EH (cell line): ENCODE data around the gene LDB3.

Experiments used
- DNase-seq: peaks from one replicate; pipeline ENCODE4 v3.0.0-alpha.2; 2015; ENCODE audit warnings: low read depth

LDB3 gene

DNA sequence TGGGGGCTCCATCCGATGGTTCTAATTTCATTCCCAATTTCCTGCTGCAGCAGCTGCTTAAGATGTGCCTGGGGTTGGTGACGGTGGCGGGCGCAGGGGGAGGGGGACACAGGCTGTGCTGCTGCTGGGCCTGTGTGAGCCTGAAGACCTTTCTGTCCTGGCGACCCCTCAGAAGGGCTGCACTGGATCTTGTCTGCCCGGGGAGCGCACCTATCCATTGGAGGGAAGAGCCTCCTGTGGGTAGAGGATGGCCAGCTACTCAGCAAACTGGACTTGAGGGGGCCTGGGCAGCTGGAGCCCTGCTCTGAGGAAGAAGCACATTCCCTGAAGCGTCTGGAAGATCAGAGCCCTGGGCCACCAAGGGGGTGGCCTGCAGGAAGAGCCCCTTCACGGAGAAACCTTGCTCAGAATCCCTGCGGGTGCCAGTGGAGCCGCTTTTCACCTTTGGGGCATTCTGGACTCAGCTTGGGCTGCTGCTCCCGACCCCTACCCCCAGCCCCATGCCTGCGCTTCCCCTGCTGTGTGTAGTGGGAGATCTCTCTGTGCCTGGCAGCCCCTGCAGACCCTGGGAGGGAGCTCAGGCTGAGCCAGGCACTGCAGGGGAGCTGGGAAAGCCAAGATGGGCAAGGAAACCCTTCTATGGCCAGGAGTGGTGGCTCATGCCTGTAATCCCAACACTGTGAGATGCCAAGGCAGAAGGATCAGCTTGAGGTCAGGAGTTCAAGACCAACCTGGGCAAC lies 17.8 kb downstream of the LDB3 start:
- DNase-seq: no peak

GRCh38 chr10:86686972-86687371 lies 18.7 kb downstream of the LDB3 start:
- no peak for DNase-seq

- peak; percentile 95 for DNase-seq
Observed at GRCh38 chr10:86687750-86688149, 19.4 kb downstream of the LDB3 start.

DNA sequence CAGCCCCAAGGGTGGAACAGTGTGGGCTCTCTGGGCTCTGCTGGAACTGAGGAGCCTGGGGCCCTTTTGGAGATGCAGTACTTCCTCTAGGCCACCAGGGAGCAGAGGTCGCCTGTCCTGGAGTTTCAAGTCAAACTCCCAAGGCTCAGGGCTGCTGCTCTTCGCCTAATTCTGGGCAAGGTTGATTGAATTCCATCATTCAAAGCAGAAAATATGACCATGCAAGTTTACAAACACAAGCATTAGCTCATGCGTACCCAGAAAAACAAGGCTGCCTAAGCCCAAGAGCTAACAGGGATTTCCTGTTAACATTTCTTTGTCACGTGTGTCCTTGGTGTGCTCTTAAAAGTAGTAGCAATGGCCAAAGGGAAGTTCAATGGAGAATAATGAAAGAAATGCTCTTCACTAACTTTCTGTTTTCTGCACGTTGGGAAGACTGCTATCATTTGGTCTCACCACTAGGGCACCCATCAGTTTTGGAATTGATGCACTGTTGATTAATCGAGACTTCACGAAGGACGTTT lies 20.1 kb downstream of the LDB3 start:
- peak; percentile 81 for DNase-seq

DNA sequence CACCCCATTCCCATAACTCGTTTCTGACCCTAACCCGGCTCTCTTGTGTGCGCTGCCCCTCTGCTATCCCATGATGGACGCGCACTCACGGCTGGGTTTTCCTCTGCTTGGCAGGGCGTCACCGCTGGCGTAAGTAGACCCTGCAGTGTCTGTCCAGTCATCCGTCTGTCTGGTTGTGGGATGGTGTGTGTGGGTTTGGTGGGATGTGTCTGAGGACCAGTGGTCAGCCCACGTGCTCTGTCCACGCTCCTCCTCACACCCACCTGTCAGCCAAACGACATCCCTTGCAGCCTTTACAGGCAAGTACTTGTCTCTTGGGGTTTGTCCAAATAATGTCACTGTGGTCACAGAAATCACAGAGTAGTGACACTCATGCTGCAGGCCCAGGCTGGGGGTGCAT lies 20.8 kb downstream of the LDB3 start:
- no peak for DNase-seq

- DNase-seq: no peak
Observed at GRCh38 chr10:86690231-86690630, 21.9 kb downstream of the LDB3 start.

DNA sequence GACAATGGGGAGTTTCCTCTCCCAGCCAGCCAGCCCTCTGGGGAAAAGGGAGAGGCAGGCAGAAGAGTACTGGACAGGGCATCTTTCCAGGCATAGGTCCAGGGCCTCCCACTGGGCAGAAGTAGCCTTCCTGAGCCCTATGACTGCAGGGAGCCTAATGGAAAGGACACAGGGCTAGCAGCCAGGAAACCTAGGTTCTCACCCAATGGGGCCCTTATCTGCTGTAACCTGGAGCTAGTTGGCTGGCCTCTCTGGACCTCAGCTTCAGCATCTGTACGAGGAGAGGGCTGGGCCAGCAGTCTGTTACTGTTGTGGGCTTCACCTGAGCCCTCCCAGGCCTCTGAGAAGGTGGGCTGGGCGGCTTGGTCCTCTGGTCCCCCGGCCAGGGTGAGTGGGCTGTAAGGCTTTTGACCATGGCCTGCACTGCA lies 22.4 kb downstream of the LDB3 start:
- peak; percentile 46 for DNase-seq

DNA sequence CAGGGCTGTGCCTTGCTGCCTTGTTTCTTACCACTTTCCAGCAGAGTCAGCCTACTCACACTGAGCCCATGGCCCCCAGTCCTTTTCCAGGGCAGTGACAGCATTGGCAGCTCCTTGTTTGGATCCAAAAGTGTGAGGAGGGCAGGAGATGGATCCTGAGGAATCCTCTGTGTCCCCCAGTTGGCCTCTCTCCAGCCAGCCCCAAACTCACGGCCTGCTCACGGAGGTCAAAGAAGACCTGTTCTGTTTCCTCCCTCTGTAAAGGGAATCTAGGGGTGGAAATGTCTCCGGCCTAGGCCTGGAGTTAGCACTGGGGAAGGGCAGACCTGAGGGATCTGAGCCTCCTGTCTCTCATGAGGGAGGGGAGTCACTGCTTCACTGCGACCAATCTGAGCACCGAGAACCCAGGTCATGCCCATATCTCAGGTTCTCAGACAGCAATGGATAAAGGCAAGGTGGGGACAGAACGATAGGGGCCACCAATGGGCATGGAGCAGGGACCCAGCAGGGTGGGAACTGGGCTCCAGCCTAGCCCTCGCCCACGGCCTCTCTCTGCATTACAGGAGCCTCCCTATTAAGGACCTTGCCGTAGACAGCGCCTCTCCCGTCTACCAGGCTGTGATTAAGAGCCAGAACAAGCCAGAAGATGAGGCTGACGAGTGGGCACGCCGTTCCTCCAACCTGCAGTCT lies 23.2 kb downstream of the LDB3 start:
- no peak for DNase-seq

DNA sequence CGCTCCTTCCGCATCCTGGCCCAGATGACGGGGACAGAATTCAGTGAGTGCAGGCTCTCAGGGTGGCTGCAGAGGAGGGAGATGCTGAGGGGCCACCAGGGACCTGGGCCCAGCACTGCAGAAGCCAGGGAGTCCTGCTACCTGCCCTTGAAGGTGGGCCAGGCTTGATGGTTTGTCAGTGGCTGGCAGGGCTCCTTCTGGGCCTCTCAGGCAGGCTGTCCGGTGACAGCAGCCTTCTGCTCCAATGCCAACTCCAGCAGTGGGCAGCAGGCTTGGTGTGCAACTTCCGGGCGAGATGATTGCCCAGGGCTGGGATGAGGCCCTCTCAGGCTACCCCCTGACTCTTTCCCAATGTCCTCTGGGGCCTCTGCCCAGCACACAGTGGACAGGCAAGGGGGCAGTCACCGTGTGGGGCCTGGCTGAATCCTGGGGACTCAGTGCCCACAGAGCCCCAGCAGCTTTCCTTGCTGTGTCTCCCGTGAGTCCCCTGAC lies 23.8 kb downstream of the LDB3 start:
- no peak for DNase-seq

DNA sequence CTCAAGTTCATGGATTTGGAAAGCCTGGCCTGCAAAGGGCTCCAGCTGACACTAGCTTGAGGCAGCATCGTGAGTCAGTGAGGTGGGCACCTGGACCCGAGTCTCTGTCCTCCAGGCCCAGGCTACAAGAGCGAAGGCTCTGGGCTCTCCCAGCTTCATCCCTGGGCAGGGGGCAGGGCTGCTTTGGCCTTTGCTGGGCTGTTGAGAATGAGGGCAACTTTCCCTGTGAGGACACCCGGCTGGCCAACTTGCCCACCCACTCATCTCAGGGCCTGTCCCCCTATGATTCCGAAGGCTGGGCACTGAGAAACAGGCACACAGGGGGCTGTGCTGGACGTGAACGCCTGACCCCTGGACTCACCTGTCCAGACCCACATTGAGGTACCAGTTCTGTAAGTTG lies 24.4 kb downstream of the LDB3 start:
- no peak for DNase-seq

DNA sequence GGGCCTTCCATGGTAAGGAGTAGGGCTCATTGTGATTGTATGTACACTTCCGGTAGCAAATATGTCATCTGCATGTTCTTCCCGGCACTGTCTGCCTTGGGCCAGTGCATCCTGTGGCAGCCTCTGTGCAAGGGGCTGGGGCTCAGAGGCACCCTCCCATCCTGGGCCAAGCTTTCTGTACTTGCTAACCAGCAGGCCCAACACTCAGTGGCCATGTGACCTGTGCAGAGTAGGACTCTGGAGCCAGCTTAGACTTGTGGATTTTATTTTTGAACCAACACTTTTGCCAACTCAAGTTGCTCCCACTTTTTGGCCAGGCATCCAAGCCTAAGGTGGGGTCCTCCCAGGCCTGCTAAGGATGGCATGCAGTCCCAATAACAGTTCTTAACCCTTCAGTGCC lies 25.0 kb downstream of the LDB3 start:
- DNase-seq: no peak

DNA sequence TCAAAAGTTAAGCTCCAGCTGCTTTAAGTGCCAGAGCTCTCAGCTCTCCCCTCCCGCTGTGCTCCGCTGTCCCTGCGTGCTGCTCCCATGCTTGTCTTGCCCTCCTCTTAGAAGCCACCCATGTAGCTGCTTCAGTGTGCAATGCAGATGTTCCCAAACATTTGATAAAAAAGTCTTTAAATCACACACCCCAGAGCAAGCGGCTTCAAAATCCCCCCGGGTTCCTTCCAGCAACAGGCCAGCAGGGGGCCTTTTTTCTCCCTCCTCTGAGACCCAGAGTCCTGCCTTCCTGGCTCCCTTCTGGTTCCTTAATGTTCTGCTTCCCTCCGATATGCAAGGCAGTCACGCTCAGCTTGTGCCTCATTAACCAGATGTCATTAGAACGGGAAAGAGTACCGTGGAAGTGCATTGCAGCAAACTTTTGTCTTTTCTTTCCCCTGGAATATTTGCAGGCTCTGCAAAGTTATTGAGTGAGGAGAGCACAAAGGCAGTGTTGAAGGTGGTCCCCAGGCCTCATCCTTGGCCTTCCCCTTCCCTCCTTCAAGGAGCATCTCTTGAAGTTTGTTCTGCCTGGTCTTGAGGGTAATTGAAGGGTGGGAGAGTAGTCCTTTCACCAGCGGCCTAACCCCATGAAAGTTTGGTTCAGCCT lies 25.5 kb downstream of the LDB3 start:
- peak; percentile 73 for DNase-seq

DNA sequence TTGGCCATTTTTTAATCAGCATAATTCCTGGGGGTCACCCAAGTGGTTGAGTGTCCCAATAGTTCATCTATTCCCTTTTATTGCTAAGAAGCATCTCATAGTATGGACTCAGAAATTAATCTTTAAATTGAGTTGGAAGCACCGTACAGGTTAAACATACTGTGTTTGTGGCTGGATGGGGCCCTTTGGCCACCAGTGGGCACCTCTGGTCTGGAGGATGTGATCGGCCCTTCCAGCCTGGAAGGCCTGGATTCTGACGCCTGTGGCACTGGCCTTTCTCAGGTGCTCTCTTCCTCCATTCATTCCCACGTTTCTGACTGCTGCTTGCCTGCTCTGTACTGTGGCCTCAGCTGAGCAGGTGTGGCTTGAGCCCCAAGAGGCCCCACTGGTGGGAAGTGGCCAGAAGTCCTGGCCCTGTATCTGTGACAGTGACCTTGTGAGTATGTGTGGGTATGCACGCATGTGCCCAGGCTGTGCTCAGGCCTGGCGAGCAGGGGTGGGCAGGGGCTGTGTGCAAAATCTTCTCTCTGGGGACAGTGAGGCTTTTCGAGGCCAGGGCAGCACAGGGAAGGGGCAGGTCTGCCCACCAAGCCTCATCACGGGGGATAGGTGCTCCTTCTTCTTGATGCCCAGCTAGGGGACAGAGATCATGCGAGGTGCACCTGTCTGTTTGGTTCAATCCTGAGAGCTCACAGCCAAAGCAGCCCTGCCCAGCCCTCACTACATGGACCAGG lies 30.1 kb downstream of the LDB3 start:
- no peak for DNase-seq

DNA sequence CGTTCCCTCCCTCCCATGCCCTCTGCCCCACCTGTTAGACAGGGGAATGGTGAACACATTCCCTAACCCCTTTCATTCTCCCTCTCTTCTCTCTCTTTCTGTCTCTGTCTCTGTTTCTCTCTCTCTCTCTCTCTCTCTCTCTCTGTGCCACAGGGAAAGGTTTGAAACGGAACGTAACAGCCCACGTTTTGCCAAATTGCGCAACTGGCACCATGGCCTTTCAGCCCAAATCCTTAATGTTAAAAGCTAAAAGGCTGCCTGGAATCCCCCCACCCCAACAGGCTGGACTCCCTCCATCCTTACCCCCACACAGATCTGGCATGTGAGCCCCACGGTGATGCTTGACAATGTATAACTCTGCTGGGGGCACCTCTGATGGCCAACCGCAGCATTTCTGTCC lies 30.8 kb downstream of the LDB3 start:
- no peak for DNase-seq

DNA sequence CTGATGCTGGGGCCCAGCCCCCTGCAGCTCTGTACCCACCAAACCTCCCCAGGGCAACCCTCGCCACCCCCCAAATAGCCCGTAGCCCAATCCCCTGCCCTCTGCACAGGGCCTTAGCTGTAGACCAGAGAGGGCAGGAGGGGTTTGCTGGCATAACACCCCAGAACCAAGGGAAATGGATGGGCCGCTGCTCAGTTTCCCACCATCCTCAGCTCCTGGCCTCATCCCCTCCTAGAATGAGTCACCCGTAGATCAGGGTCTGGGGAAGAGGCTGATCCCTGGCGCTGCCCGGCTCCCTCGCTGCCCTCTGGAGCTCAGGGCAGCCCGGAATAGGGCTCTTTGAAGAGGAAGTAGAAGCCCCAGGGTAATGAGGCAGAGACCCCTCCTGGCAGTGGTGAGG lies 31.2 kb downstream of the LDB3 start:
- DNase-seq: no peak

DNA sequence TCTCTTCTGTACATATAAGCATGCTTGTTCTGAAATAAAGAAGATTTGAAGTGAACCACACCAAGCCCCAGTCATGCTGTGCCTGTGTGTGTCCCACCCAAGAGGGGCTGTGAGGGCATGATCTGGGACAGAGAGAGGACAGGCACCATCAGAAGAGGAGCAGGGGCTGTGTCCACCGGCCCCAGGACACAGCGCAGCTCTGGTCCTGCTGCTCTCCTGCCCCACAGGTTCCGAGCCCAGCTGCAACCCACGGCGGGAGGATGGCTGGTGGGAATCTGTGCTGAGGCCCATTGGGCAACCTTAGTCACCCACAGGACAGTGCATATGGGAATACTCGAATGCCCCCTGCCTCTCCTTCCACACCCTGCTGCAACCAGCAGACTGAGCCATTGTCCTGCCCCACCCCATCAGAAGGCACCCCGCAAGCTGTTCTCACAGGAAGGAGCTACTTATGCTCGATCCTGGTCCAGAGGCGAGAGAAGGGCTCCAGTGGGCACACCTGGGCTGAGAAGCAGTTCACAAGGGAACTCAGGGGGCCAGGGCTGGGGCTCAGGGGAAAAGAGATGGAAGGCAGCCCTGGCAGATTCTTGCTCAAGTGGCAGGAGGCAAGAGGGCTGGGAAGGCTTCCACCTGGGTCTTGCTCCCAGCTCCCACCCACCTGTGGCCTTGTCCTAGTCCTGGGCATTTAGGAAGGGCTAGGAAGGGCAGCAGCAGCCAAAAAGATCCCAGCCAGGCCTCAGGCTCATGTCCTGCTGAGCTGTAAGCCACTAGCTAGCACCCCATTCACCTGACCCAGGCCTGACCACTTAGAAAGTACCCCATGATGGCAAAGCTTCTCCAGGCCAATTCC lies 31.9 kb downstream of the LDB3 start:
- DNase-seq: no peak

DNA sequence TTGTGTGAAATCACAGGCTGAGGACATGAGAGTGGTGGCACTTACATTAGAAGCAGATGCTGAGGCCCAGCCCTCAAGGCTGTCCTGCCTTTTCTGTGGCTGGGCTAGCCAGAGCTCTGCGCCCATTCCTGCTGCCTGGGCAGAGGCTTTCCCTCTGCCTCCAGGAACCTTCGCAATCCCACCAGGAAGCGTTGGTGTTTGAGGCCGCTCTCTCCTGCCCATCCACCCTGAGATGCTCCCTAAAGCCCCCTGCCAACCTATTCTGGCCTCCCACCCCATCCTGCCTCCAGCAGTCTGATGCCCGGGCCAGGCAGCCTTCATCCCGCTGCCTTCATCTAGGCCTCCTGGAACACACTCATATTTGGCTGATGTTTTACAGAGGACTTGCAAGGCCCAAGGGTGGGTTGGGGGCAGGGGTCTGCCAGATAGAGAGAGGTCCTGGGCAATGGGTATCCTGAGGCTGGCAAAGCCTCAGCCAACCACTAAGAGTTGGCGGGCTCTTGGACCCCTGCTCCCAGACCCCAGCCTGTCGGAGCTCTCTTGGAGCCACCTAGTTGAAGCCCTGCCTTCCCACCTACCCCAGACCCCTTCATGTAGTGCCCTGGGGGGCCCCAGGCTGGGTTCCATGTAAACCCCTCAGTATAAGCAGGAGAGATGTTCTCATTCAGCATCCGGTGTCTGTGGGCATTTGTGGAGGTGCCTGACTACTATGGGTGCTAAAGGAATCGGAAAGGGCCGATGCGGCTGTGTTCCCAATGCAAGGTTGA lies 32.7 kb downstream of the LDB3 start:
- DNase-seq: no peak

GRCh38 chr10:86703176-86703575 lies 34.9 kb downstream of the LDB3 start:
- no peak for DNase-seq

DNA sequence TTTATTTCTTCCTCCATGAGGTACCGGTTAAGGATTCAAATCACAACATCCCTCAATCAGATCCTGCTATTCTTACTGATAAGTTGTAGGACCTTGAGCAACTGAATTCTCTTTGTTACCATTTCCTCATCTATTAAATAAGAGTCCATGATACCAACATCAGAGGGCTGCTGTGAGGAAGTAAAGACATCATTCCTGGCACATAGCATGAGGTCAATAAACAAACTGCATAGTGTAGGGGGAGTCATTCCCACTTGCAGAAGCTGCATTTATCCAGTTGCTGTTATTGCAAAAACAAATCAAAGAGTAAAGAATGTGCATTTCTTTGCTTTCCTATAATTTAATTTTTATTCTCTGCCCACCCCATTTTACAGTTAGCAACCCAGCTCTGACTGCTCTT lies 36.8 kb downstream of the LDB3 start:
- no peak for DNase-seq

- no peak for DNase-seq
Observed at GRCh38 chr10:86705905-86706304, 37.6 kb downstream of the LDB3 start.
